H1 (cell line): Measurements from ENCODE around the gene SCMH1. TPM values are rescaled to one million over a fixed set of nuclear protein-coding genes. Genes with fewer than 3 reads are reported as not detected.

ENCODE experiments used
- CTCF ChIA-PET: fragments of 300-600 bp; sonication (Branson Sonifier 250); formaldehyde crosslinking; loops from one replicate; lab custom pipeline; 2021; ENCODE audit not compliant: partially characterized antibody; lab: Charles Lee
- POLR2A ChIA-PET: fragments of 300-600 bp; sonication (Branson Sonifier 250); formaldehyde crosslinking; loops from one replicate; lab custom pipeline; 2021; ENCODE audit warnings: inconsistent platforms; ENCODE audit not compliant: partially characterized antibody; lab: Charles Lee
- DNase-seq, 2 experiments: peaks; one replicate each; pipeline versions ENCODE4 v3.0.0 to v3.0.0-alpha.2; 2010 to 2022; ENCODE audit warnings: low spot score in 2 of 2, low read depth in 1 of 2, mixed read lengths in 1 of 2
- FAIRE-seq: peaks from 2 replicates; lab custom pipeline; 2011; peaks lifted over from hg19 to GRCh38; lab: Jason Lieb, UNC
- H2AFZ ChIP-seq: 2 replicates; pipeline ENCODE4 v1.8.1; 2012; ENCODE audit warnings: low read length, inconsistent platforms
- H2AK5ac ChIP-seq: 2 replicates; pipeline ENCODE4 v1.6.1; 2013; ENCODE audit warnings: low read depth, low read length
- H2BK120ac ChIP-seq: replicated peaks from 2 replicates; pipeline ENCODE3; 2013; ENCODE audit warnings: low read depth, low read length, inconsistent platforms
- H2BK12ac ChIP-seq: 2 replicates; pipeline ENCODE4 v1.6.1; 2013; ENCODE audit warnings: low read depth, low read length
- H2BK15ac ChIP-seq: 2 replicates; pipeline ENCODE4 v1.6.1; 2013; ENCODE audit warnings: low read length
- H2BK20ac ChIP-seq: 2 replicates; pipeline ENCODE4 v1.6.1; 2013; ENCODE audit warnings: low read length
- H2BK5ac ChIP-seq: 2 replicates; pipeline ENCODE4 v1.6.1; 2013; ENCODE audit warnings: low read depth, low read length
- H3K14ac ChIP-seq: 2 replicates; pipeline ENCODE4 v1.6.1; 2013; ENCODE audit warnings: inconsistent platforms; ENCODE audit not compliant: insufficient read length
- H3K18ac ChIP-seq: 2 replicates; pipeline ENCODE4 v1.6.1; 2013; ENCODE audit warnings: low read length; ENCODE audit errors: extremely low read depth
- H3K23ac ChIP-seq: 2 replicates; pipeline ENCODE4 v1.6.1; 2013; ENCODE audit warnings: inconsistent platforms; ENCODE audit not compliant: insufficient read length
- H3K23me2 ChIP-seq: 2 replicates; pipeline ENCODE4 v1.6.1; 2013; ENCODE audit warnings: low read depth, low read length
- H3K27ac ChIP-seq: 2 replicates; pipeline ENCODE4 v1.6.1; 2011; ENCODE audit warnings: low read depth, low read length, inconsistent platforms
- H3K27me3 ChIP-seq, 4 experiments: replicated peaks in 1 of 4; 1 replicate in 1 of 4; 2 replicates in 3 of 4; pipeline versions ENCODE4 v1.6.1 to v1.8.1; 2011 to 2013; ENCODE audit warnings: low read length in 3 of 4, mild to moderate bottlenecking in 3 of 4, inconsistent platforms in 2 of 4, mixed read lengths in 2 of 4, moderate library complexity in 1 of 4; ENCODE audit not compliant: control insufficient read depth in 3 of 4, insufficient read depth in 3 of 4; ENCODE audit errors: extremely low read depth in 1 of 4
- H3K36me3 ChIP-seq, 4 experiments: 2 replicates each; pipeline versions ENCODE4 v1.6.1 to v1.8.1; 2011 to 2013; ENCODE audit warnings: mild to moderate bottlenecking in 4 of 4, low read length in 3 of 4, moderate library complexity in 2 of 4, control low read depth in 1 of 4, inconsistent platforms in 1 of 4; ENCODE audit not compliant: insufficient read depth in 4 of 4, control insufficient read depth in 2 of 4
- H3K4ac ChIP-seq: replicated peaks from 2 replicates; pipeline ENCODE3; 2013; ENCODE audit warnings: low read length, low read depth, mixed read lengths, inconsistent platforms; ENCODE audit not compliant: insufficient read length
- H3K4me1 ChIP-seq, 4 experiments: replicated peaks in 1 of 4; 1 replicate in 1 of 4; 2 replicates in 3 of 4; pipeline versions ENCODE4 v1.6.1 to v1.8.1; 2011 to 2013; ENCODE audit warnings: low read length in 3 of 4, inconsistent platforms in 2 of 4, mixed read lengths in 1 of 4; ENCODE audit not compliant: insufficient read depth in 4 of 4, control insufficient read depth in 3 of 4
- H3K4me2 ChIP-seq, 2 experiments: 2 replicates each; pipeline versions ENCODE4 v1.6.1 to v1.8.1; 2011 to 2013; ENCODE audit warnings: low read depth in 2 of 2, low read length in 2 of 2, control low read depth in 1 of 2, inconsistent platforms in 1 of 2, mild to moderate bottlenecking in 1 of 2; ENCODE audit not compliant: insufficient read depth in 1 of 2
- H3K4me3 ChIP-seq, 4 experiments: fragments of 200-600, 300-600 bp in 1 of 4; sonication (generic), shearing (Covaris generic), sonication (Bioruptor Twin) in 1 of 4; 2 replicates each; pipeline versions ENCODE4 v1.5.1 to v1.8.1; 2011 to 2016; ENCODE audit warnings: low read length in 4 of 4, low read depth in 3 of 4, control low read depth in 2 of 4, inconsistent platforms in 2 of 4, mild to moderate bottlenecking in 2 of 4, mixed read lengths in 1 of 4, moderate library complexity in 1 of 4; ENCODE audit not compliant: insufficient read depth in 2 of 4; ENCODE audit errors: extremely low read depth in 1 of 4
- H3K56ac ChIP-seq: replicated peaks from 2 replicates; pipeline ENCODE3; 2013; ENCODE audit warnings: low read depth, mild to moderate bottlenecking, mixed read lengths, low read length, inconsistent platforms; ENCODE audit not compliant: insufficient read length
- H3K79me1 ChIP-seq: 2 replicates; pipeline ENCODE4 v1.6.1; 2013; ENCODE audit warnings: low read depth, low read length, control low read depth
- H3K79me2 ChIP-seq, 2 experiments: 2 replicates each; pipeline versions ENCODE4 v1.6.1 to v1.8.1; 2012 to 2013; ENCODE audit warnings: low read length in 2 of 2, mild to moderate bottlenecking in 2 of 2, inconsistent platforms in 1 of 2; ENCODE audit not compliant: insufficient read depth in 2 of 2, control insufficient read depth in 1 of 2
- H3K9ac ChIP-seq, 4 experiments: replicated peaks in 1 of 4; 1 replicate in 1 of 4; 2 replicates in 3 of 4; pipeline versions ENCODE4 v1.6.1 to v1.8.1; 2011 to 2013; ENCODE audit warnings: low read depth in 3 of 4, low read length in 3 of 4, control low read depth in 2 of 4, mild to moderate bottlenecking in 2 of 4, moderate library complexity in 2 of 4, inconsistent platforms in 1 of 4; ENCODE audit errors: extremely low read depth in 1 of 4
- H3K9me3 ChIP-seq, 2 experiments: 2 replicates each; pipeline versions ENCODE4 v1.6.1 to v1.8.1; 2012 to 2013; ENCODE audit warnings: mild to moderate bottlenecking in 2 of 2, moderate library complexity in 2 of 2, control low read depth in 1 of 2, inconsistent platforms in 1 of 2, low read depth in 1 of 2, low read length in 1 of 2, mixed read lengths in 1 of 2; ENCODE audit not compliant: insufficient read depth in 2 of 2
- H4K20me1 ChIP-seq, 2 experiments: replicated peaks in 1 of 2; 2 replicates each; pipeline versions ENCODE3 to v1.8.1; 2011 to 2013; ENCODE audit warnings: inconsistent platforms in 2 of 2, low read length in 2 of 2, mild to moderate bottlenecking in 1 of 2; ENCODE audit not compliant: insufficient read depth in 2 of 2, control insufficient read depth in 1 of 2
- H4K5ac ChIP-seq: 2 replicates; pipeline ENCODE4 v1.6.1; 2013; ENCODE audit warnings: low read length, low read depth, mixed read lengths, inconsistent platforms; ENCODE audit not compliant: insufficient read length
- H4K8ac ChIP-seq: 2 replicates; pipeline ENCODE4 v1.8.0; 2013; ENCODE audit warnings: mild to moderate bottlenecking, moderate library complexity, low read length, inconsistent platforms; ENCODE audit not compliant: insufficient read depth; ENCODE audit errors: extremely low read depth
- H4K91ac ChIP-seq: replicated peaks from 2 replicates; pipeline ENCODE3; 2013; ENCODE audit warnings: low read length, mixed read lengths, inconsistent platforms; ENCODE audit not compliant: insufficient read length
- CBX5 ChIP-seq: fragments of 300-800, 300-1000 bp; sonication (generic); IDR thresholded peaks from 2 replicates; pipeline ENCODE4 v1.7.1; 2016; ENCODE audit warnings: antibody characterized with exemption, low read length, low read depth
- CREB1 ChIP-seq: IDR thresholded peaks from 2 replicates; pipeline ENCODE4 v1.6.1; 2012; ENCODE audit warnings: inconsistent platforms
- GTF2F1 ChIP-seq: IDR thresholded peaks from 2 replicates; pipeline ENCODE4 v1.6.1; 2012; ENCODE audit warnings: low read depth, low read length, improper control_type of control experiment, borderline replicate concordance
- JUN ChIP-seq: IDR thresholded peaks from 2 replicates; pipeline ENCODE4 v1.6.1; 2011; ENCODE audit warnings: low read depth, mild to moderate bottlenecking, improper control_type of control experiment, low read length
- MAFK ChIP-seq: IDR thresholded peaks from 2 replicates; pipeline ENCODE4 v1.6.1; 2012; ENCODE audit warnings: low read depth, mild to moderate bottlenecking, improper control_type of control experiment, low read length
- POLR2AphosphoS5 ChIP-seq: IDR thresholded peaks from 2 replicates; pipeline ENCODE4 v1.6.1; 2011; ENCODE audit warnings: low read depth, low read length
- RNF2 ChIP-seq: fragments of 200-900, 300-1000 bp; sonication (generic); IDR thresholded peaks from 2 replicates; pipeline ENCODE4 v1.7.1; 2016; ENCODE audit warnings: borderline replicate concordance, low read depth, mild to moderate bottlenecking, antibody characterized with exemption, low read length; ENCODE audit not compliant: poor library complexity, severe bottlenecking; ENCODE audit errors: missing control alignments
- SIRT6 ChIP-seq: IDR thresholded peaks from one replicate; pipeline ENCODE4 v1.7.1; 2012; ENCODE audit warnings: low read length, inconsistent platforms
- SIX5 ChIP-seq: IDR thresholded peaks from 2 replicates; pipeline ENCODE4 v1.6.1; 2011; ENCODE audit warnings: mild to moderate bottlenecking, low read depth, low read length
- SP2 ChIP-seq: IDR thresholded peaks from 2 replicates; pipeline ENCODE4 v1.6.1; 2012; ENCODE audit warnings: mild to moderate bottlenecking, low read length, inconsistent platforms
- TEAD4 ChIP-seq: IDR thresholded peaks from 2 replicates; pipeline ENCODE4 v1.6.1; 2012; ENCODE audit warnings: low read depth, low read length, inconsistent platforms, mixed read lengths
- WGBS, 2 experiments: shearing (Covaris generic) in 1 of 2; methylation state at CpG; one replicate each; pipeline versions ENCODE4 v1.1.6 to v1.1.7; 2013 to 2015; ENCODE audit warnings: low lambda C conversion rate in 2 of 2, mixed read lengths in 2 of 2, inconsistent platforms in 1 of 2, low coverage in 1 of 2, missing lambda C conversion rate in 1 of 2; ENCODE audit not compliant: insufficient replicate concordance in 2 of 2, insufficient coverage in 1 of 2, insufficient read length in 1 of 2; ENCODE audit errors: extremely low coverage in 1 of 2, missing lambda C conversion rate in 1 of 2; 5-methylcytosine and 5-hydroxymethylcytosine counted together
- polyA plus RNA-seq, 7 experiments: library from polyadenylated mRNA; depleted of rRNA in 3 of 7; stranded (reverse) in 5 of 7; unstranded in 2 of 7; fragments of >200 nt in 5 of 7; fragments of 200-250 nt in 2 of 7; gene quantifications; 1 replicate in 5 of 7; 2 replicates in 1 of 7; 4 replicates in 1 of 7; pipeline versions ENCODE4 v1.2.1 to v1.2.3, GENCODE V29; 2011 to 2013; ENCODE audit warnings: missing spikeins in 2 of 7, mixed read lengths in 2 of 7
- total RNA-seq: library from RNA; stranded (reverse); fragmentation: NEBNext Ultra II Directional; extraction: Animal tissue kit (Norgen Biotek cat#: 25700); gene quantifications from 2 replicates; pipeline ENCODE4 v1.2.1, GENCODE V29; 2021

Gene SCMH1
- total and polyA plus RNA-seq, 2 of the 8 experiments (the other 6 are each of a cell fraction or from before 2014, with no cell fraction given): 16.6 to 30.7 TPM

DNA sequence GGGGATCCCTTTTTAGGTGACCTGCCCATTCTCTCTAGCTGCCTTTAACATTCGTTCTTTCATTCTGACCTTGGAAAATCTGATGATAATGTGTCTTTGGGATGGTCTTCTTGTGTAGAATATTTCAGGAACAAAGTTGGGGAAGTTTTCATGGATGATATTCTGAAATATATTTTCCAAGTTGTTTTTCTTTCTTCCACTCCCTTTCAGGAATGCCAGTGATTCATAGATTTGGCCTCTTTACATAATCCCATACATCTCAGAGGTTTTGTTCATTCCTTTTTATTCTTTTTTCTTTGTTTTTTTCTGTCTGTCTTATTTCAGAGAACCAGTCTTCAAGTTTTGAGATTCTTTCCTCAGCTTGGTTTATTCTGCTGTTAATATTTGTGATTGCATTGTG is 13.9 kb upstream of the SCMH1 start:
- Histone ChIP-seq H3K4ac (no peak overlapping the region), H4K20me1 (no peaks in the 10 kb centered on the region), H4K5ac (no peak overlapping the region), H3K9me3 (no peaks in the 10 kb centered on the region), H3K27me3 (no peaks in the 10 kb centered on the region), H3K18ac (no peak overlapping the region), H3K4me3 (no peak overlapping the region), H3K14ac (no peak overlapping the region), H3K36me3 (no peaks in the 10 kb centered on the region), H4K91ac (no peak overlapping the region), H3K9ac (no peak overlapping the region), H4K8ac (no peak overlapping the region), H3K56ac (no peak overlapping the region), H2BK15ac (no peak overlapping the region), H2BK120ac (no peak overlapping the region), H3K79me1 (no peaks in the 10 kb centered on the region), H3K79me2 (no peaks in the 10 kb centered on the region), H3K27ac (no peak overlapping the region), H2BK12ac (no peak overlapping the region), H2AK5ac (no peak overlapping the region), H2BK20ac (no peak overlapping the region), H3K23me2 (no peaks in the 10 kb centered on the region), H3K23ac (no peak overlapping the region), H3K4me1 (no peaks in the 10 kb centered on the region), H2BK5ac (no peak overlapping the region), H2AFZ (no peak overlapping the region), H3K4me2 (no peak overlapping the region)
- CTCF ChIA-PET: interaction anchor here (1.1 to 2.7 kb wide), 3 partner anchors 27 to 167 kb away, joined by 3 to 14 read pairs (median 3); no protein-coding TSS in a partner anchor
- FAIRE-seq: no peak
- DNase-seq: no peak
- POLR2A ChIA-PET: no interaction called here
- no peak for TF ChIP-seq SIX5
- TF ChIP-seq GTF2F1: no peak
- TF ChIP-seq CBX5: no peak
- no peak for TF ChIP-seq POLR2AphosphoS5
- TF ChIP-seq JUN: no peak
- no peak for TF ChIP-seq SIRT6
- TF ChIP-seq SP2: no peak
- no peak for TF ChIP-seq TEAD4
- no peak for TF ChIP-seq RNF2
- TF ChIP-seq CREB1: no peak
- no peak for TF ChIP-seq MAFK
- 85% methylated on average over 1 of the region's 1 CpG; no CpG with 5 or more reads in 1 of the 2 experiments for WGBS, 2 experiments
